Esophagus (tissue), 2 donors: ENCODE data around the gene NCOA3. TPM values are rescaled to one million over a fixed set of nuclear protein-coding genes. Genes with fewer than 3 reads are reported as not detected.

Experiments
- H3K27ac ChIP-seq, 2 donors: one replicate each; pipeline ENCODE4 v1.5.1; 2013; ENCODE audit warnings: low read depth in 2 of 2, mild to moderate bottlenecking in 2 of 2, inconsistent platforms in 1 of 2, low read length in 1 of 2, moderate library complexity in 1 of 2
- H3K27me3 ChIP-seq, 2 donors: one replicate each; pipeline ENCODE4 v1.6.1; 2013; ENCODE audit warnings: low read length in 2 of 2, control low read depth in 1 of 2, mild to moderate bottlenecking in 1 of 2; ENCODE audit not compliant: insufficient read depth in 2 of 2, control insufficient read depth in 1 of 2
- H3K36me3 ChIP-seq, 2 donors: one replicate each; pipeline ENCODE4 v1.6.1; 2013; ENCODE audit warnings: low read length in 1 of 2; ENCODE audit not compliant: control insufficient read depth in 2 of 2, insufficient read depth in 2 of 2
- H3K4me1 ChIP-seq, 2 donors: one replicate each; pipeline ENCODE4 v1.6.1; 2013; ENCODE audit warnings: low read length in 1 of 2; ENCODE audit not compliant: control insufficient read depth in 2 of 2, insufficient read depth in 2 of 2
- H3K4me3 ChIP-seq, 2 donors: one replicate each; pipeline ENCODE4 v1.5.1; 2013; ENCODE audit warnings: low read length in 2 of 2, mild to moderate bottlenecking in 2 of 2, low read depth in 1 of 2, moderate library complexity in 1 of 2
- H3K9me3 ChIP-seq, 2 donors: one replicate each; pipeline ENCODE4 v1.6.1; 2013; ENCODE audit warnings: mild to moderate bottlenecking in 2 of 2, low read depth in 1 of 2, low read length in 1 of 2, moderate library complexity in 1 of 2; ENCODE audit not compliant: control insufficient read depth in 2 of 2, insufficient read depth in 1 of 2
- WGBS, 2 donors: extraction: QIAGEN DNeasy Blood & Tissue Kit; methylation state at CpG; one replicate each; pipeline ENCODE4 v1.1.7; 2013; 5-methylcytosine and 5-hydroxymethylcytosine counted together
- polyA plus RNA-seq, 2 donors: library from polyadenylated mRNA; stranded (reverse); fragments of 200-250 nt; gene quantifications; one replicate each; pipeline ENCODE4 v1.2.3, GENCODE V29; 2013
- donor health status: healthy with polysubstance abuse.
- donor health status: Bipolar disorder and iron deficiency.

NCOA3 gene
- polyA plus RNA-seq, 2 donors: 7.2 to 7.8 TPM

DNA sequence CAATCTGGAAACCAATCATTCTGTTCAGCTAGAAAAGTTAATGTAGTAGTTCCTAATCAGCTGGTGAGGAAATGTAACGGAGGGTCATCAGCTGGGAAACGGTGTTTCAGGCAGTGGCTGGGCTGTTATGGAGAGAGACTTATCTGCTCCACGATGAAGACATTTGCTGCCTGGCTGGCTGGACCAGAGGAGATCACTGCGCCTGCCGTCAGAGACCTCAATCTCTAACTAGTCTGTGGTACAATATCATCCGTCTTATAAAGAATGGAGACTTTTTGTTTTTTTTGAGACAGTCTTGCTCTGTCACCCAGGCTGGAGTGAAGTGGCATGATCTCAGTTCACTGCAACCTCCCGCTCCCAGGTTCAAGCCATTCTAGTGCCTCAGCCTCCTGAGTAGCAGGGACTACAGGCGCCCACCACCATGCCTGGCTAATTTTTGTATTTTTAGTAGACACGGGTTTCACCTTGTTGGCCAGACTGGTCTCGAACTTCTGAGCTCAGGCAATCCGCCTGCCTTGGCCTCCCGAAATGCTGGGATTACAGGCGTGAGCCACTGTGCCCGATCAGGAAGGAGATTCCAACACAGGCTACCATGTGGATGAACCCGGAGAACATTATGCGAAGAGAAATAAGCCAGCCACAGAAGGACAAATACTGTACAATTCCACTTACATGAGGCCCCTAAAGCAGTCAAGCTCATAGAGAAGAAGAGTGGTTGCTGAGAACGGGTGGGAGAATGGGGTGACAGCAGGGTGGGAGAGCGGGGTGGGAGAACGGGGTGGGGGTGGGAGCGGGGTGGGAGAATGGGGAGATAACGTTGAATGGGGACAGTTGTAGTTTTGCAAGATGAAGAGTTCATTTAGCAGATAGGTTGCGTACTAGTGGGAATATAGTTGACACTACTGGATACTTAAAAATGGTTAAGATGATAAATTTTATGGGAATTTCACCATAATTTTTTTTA lies 168.5 kb downstream of the NCOA3 start:
- Histone ChIP-seq H3K27me3 (no peaks in the 10 kb centered on the region), H3K36me3 (peaks cover 3 to 51% of the 10 kb centered on the region in 2 donors), H3K9me3 (no peaks in the 10 kb centered on the region), H3K4me1 (peaks cover 0 to 9% of the 10 kb centered on the region in 2 donors), H3K27ac (no peak overlapping the region), H3K4me3 (no peak overlapping the region)
- WGBS, 2 donors: 90 to 94% methylated on average over 22 of the region's 22 CpGs

DNA sequence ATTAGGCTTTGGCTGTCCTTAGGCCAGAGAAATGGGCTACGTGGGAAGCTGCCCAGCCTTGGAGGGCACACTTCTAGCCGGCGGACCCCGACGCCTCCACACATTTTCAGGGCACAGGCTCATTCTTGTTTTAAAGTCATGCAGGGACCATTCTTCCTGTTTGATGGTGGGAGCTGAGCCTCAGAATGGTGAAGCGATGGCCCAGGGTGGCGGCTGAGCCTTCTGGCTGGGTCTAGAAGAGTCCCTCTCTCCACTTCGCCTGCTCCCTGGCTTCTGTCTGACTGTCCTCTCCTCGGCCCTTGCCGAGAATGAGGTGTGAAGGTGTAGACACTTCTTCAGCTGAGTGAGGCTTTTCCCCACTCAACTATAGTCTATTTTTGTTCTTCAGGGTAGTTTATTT lies 169.2 kb downstream of the NCOA3 start:
- WGBS, 2 donors: 91 to 95% methylated on average over 10 of the region's 10 CpGs
- Histone ChIP-seq H3K27me3 (no peaks in the 10 kb centered on the region), H3K4me3 (no peak overlapping the region), H3K27ac (no peak overlapping the region), H3K9me3 (no peaks in the 10 kb centered on the region), H3K4me1 (peaks cover 0 to 2% of the 10 kb centered on the region in 2 donors), H3K36me3 (peaks cover 3 to 45% of the 10 kb centered on the region in 2 donors)

- 90 to 93% methylated on average over 15 of the region's 15 CpGs for WGBS, 2 donors
- no peaks in the 10 kb centered on the region for H3K27me3 ChIP-seq
- no peak overlapping the region for H3K27ac ChIP-seq
- H3K36me3 ChIP-seq: peaks cover 3 to 49% of the 10 kb centered on the region in 2 donors
- no peak overlapping the region for H3K4me3 ChIP-seq
- H3K4me1 ChIP-seq: no peaks in the 10 kb centered on the region
- H3K9me3 ChIP-seq: no peaks in the 10 kb centered on the region
Observed at GRCh38 chr20:47672166-47672565, 170.5 kb downstream of the NCOA3 start.

GRCh38 chr20:47672886-47673670 lies 171.4 kb downstream of the NCOA3 start:
- Histone ChIP-seq H3K4me3 (no peak overlapping the region), H3K9me3 (no peaks in the 10 kb centered on the region), H3K4me1 (no peaks in the 10 kb centered on the region), H3K27me3 (no peaks in the 10 kb centered on the region), H3K27ac (no peak overlapping the region), H3K36me3 (peaks cover 3 to 55% of the 10 kb centered on the region in 2 donors)
- 90 to 93% methylated on average over 16 of the region's 16 CpGs for WGBS, 2 donors

DNA sequence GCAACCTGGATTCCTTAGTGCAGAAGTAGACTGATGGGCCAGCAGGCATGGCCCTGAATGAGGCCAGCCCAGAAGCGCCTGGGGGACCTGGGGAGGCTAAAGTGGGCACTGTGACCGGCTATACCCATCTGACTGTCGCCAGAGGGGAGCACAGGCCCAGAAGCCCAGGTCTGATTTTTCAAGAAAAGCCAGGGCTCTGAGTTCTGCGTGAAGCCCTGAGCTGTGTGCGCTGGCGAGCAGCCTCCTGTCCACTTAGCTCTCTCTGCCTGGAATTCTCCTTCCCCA lies 171.9 kb downstream of the NCOA3 start:
- no peaks in the 10 kb centered on the region for H3K9me3 ChIP-seq
- no peak overlapping the region for H3K4me3 ChIP-seq
- H3K27ac ChIP-seq: no peak overlapping the region
- no peaks in the 10 kb centered on the region for H3K27me3 ChIP-seq
- peaks cover 3 to 53% of the 10 kb centered on the region in 2 donors for H3K36me3 ChIP-seq
- 91 to 96% methylated on average over 6 of the region's 6 CpGs for WGBS, 2 donors
- H3K4me1 ChIP-seq: no peaks in the 10 kb centered on the region

DNA sequence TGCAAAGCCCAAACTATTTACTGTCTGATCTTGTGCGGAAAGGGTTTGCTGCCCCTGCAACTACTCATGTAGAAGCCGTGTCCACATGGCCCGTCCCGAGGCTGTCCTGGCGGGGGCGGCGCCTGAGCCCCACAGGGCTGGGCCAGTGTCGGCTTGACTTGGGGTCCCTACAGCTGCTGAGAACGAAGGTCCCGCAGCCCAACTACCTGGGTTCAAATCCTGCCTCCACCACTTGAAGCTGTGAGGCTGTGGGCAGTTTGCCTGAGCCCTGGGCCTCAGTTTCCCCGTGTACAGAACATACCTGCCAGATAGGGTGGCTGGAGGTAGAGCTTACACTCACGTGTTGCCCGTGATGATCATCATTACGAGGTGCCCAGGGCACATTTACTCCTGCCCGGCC lies 172.5 kb downstream of the NCOA3 start:
- H3K4me3 ChIP-seq: no peak overlapping the region
- H3K36me3 ChIP-seq: peaks cover 3 to 50% of the 10 kb centered on the region in 2 donors
- H3K27ac ChIP-seq: no peak overlapping the region
- no peaks in the 10 kb centered on the region for H3K27me3 ChIP-seq
- no peaks in the 10 kb centered on the region for H3K4me1 ChIP-seq
- no peaks in the 10 kb centered on the region for H3K9me3 ChIP-seq
- 93 to 94% methylated on average over 15 of the region's 15 CpGs for WGBS, 2 donors

- no peak overlapping the region for H3K27ac ChIP-seq
- H3K4me1 ChIP-seq: no peaks in the 10 kb centered on the region
- peaks cover 3 to 45% of the 10 kb centered on the region in 2 donors for H3K36me3 ChIP-seq
- H3K4me3 ChIP-seq: no peak overlapping the region
- 83 to 84% methylated on average over 14 of the region's 14 CpGs for WGBS, 2 donors
- H3K27me3 ChIP-seq: no peaks in the 10 kb centered on the region
- no peaks in the 10 kb centered on the region for H3K9me3 ChIP-seq
Observed at GRCh38 chr20:47674686-47675085, 173.0 kb downstream of the NCOA3 start.

GRCh38 chr20:47675190-47676142 lies 173.8 kb downstream of the NCOA3 start:
- H3K4me1 ChIP-seq: no peaks in the 10 kb centered on the region
- WGBS, 2 donors: 86 to 88% methylated on average over 16 of the region's 16 CpGs
- no peaks in the 10 kb centered on the region for H3K9me3 ChIP-seq
- H3K27ac ChIP-seq: no peak overlapping the region
- peaks cover 3 to 45% of the 10 kb centered on the region in 2 donors for H3K36me3 ChIP-seq
- no peak overlapping the region for H3K4me3 ChIP-seq
- no peaks in the 10 kb centered on the region for H3K27me3 ChIP-seq

DNA sequence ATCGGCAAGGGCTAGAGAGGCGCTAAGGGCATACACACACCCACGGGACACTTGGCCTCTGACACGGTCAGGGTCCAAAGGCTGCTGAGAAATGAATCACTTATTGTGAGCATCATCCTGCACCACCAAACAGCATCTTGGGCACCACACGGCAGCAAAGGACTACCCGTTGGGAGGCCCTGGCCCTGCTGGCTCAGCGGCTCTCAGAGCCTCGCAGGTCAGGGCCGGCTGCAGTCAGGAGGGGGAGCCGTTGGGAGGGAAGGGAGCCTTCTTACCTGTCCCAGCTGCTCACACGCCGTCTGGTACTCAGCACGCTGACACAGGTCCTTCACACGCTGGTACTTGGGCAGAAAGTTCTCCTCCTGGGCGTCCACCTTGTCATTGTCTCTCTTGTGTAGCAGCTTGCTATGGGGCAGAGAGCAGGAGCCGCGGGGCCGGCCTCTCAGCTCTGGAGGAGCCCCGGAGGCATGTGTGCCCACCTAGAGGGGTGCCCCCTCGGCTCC lies 174.6 kb downstream of the NCOA3 start:
- Histone ChIP-seq H3K27me3 (no peaks in the 10 kb centered on the region), H3K27ac (no peak overlapping the region), H3K4me3 (no peak overlapping the region), H3K4me1 (no peaks in the 10 kb centered on the region), H3K36me3 (peaks cover 3 to 46% of the 10 kb centered on the region in 2 donors), H3K9me3 (no peaks in the 10 kb centered on the region)
- WGBS, 2 donors: 84 to 85% methylated on average over 20 of the region's 20 CpGs
